Natural killer cell (primary cell): ENCODE measurements around the gene ENDOV. TPM values are rescaled to one million over a fixed set of nuclear protein-coding genes. Genes with fewer than 3 reads are reported as not detected.

Experiments
- ATAC-seq, 3 donors: fragments of 150-1000 bp in 2 of 3; fragments of 200-7000 bp in 1 of 3; cut with Tn5 transposase; 1 replicate in 1 of 3; 2 replicates in 2 of 3; pipeline ENCODE4 v1.10.0; 2021; ENCODE audit warnings: mild to moderate bottlenecking in 2 of 3, moderate library complexity in 2 of 3
- DNase-seq, 2 donors: peaks; one replicate each; pipeline versions ENCODE4 v3.0.0 to v3.0.0-alpha.2; 2013 to 2021; ENCODE audit warnings: mixed read lengths in 1 of 2
- H3K27ac ChIP-seq: one replicate; pipeline ENCODE4 v1.5.1; 2013; ENCODE audit warnings: mild to moderate bottlenecking, low read length
- H3K27me3 ChIP-seq: one replicate; pipeline ENCODE4 v1.6.1; 2013; ENCODE audit warnings: low read length; ENCODE audit not compliant: control insufficient read depth, insufficient read depth
- H3K36me3 ChIP-seq: one replicate; pipeline ENCODE4 v1.6.1; 2013; ENCODE audit warnings: low read length; ENCODE audit not compliant: control insufficient read depth, insufficient read depth
- H3K4me1 ChIP-seq: one replicate; pipeline ENCODE4 v1.6.1; 2013; ENCODE audit warnings: low read length; ENCODE audit not compliant: control insufficient read depth, insufficient read depth
- H3K4me3 ChIP-seq: one replicate; pipeline ENCODE4 v1.5.1; 2013; ENCODE audit warnings: low read length
- H3K9me3 ChIP-seq: one replicate; pipeline ENCODE4 v1.6.1; 2013; ENCODE audit warnings: low read length; ENCODE audit not compliant: control insufficient read depth, insufficient read depth
- H3K27ac Mint-ChIP-seq, 2 donors: one replicate each; pipeline ENCODE4 v1.8.0; 2022; ENCODE audit warnings: mild to moderate bottlenecking in 2 of 2, mixed read lengths in 2 of 2, moderate library complexity in 1 of 2
- H3K27me3 Mint-ChIP-seq, 2 donors: one replicate each; pipeline ENCODE4 v1.8.0; 2022; ENCODE audit warnings: low read depth in 2 of 2, mixed read lengths in 2 of 2
- H3K36me3 Mint-ChIP-seq: one replicate; pipeline ENCODE4 v1.8.0; 2022; ENCODE audit warnings: mixed read lengths
- H3K4me1 Mint-ChIP-seq, 2 donors: one replicate each; pipeline ENCODE4 v1.8.0; 2022; ENCODE audit warnings: mixed read lengths in 2 of 2
- H3K4me3 Mint-ChIP-seq: one replicate; pipeline ENCODE4 v1.8.0; 2022; ENCODE audit warnings: mild to moderate bottlenecking, moderate library complexity, mixed read lengths
- H3K9me3 Mint-ChIP-seq, 2 donors: one replicate each; pipeline ENCODE4 v1.8.0; 2022; ENCODE audit warnings: mixed read lengths in 2 of 2
- WGBS: methylation state at CpG from one replicate; pipeline ENCODE4 v1.1.7; 2013; ENCODE audit warnings: missing lambda C conversion rate; ENCODE audit not compliant: insufficient coverage; 5-methylcytosine and 5-hydroxymethylcytosine counted together
- intact Hi-C: fragments of 100-400 bp; cut with micrococcal nuclease; formaldehyde crosslinking; loops from one replicate; pipeline ENCODE4 v1.14.2; 2022
- total RNA-seq, 4 donors: library from RNA; stranded (reverse); fragments of 120-200 nt in 1 of 4; gene quantifications; one replicate each; pipeline versions ENCODE4 v1.2.3 to v1.2.4, GENCODE V29; 2013 to 2022
- TF ChIP-seq, protein P1 (sequence below): fragments of 200-600 bp; IDR thresholded peaks from one replicate; pipeline ENCODE4 v1.8.0; 2022; ENCODE audit warnings: antibody characterized with exemption

Gene ENDOV
- total RNA-seq, 3 donors from 2014 or later (not counting 1 experiment from before 2014, with no cell fraction given): 17.7 to 24.9 (median 18.8) TPM

- TF ChIP-seq, protein P1, sequence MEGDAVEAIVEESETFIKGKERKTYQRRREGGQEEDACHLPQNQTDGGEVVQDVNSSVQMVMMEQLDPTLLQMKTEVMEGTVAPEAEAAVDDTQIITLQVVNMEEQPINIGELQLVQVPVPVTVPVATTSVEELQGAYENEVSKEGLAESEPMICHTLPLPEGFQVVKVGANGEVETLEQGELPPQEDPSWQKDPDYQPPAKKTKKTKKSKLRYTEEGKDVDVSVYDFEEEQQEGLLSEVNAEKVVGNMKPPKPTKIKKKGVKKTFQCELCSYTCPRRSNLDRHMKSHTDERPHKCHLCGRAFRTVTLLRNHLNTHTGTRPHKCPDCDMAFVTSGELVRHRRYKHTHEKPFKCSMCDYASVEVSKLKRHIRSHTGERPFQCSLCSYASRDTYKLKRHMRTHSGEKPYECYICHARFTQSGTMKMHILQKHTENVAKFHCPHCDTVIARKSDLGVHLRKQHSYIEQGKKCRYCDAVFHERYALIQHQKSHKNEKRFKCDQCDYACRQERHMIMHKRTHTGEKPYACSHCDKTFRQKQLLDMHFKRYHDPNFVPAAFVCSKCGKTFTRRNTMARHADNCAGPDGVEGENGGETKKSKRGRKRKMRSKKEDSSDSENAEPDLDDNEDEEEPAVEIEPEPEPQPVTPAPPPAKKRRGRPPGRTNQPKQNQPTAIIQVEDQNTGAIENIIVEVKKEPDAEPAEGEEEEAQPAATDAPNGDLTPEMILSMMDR: no peak
- Histone ChIP-seq H3K36me3 (no peaks in the 10 kb centered on the region), H3K9me3 (no peaks in the 10 kb centered on the region), H3K4me3 (no peak overlapping the region), H3K27ac (no peak overlapping the region), H3K4me1 (no peaks in the 10 kb centered on the region), H3K27me3 (no peaks in the 10 kb centered on the region)
- no peaks in the 10 kb centered on the region for H3K4me1 Mint-ChIP-seq
- no peak overlapping the region for H3K4me3 Mint-ChIP-seq
- intact Hi-C loops: no loop called here
- no peak overlapping the region for H3K27ac Mint-ChIP-seq
- no peaks in the 10 kb centered on the region for H3K36me3 Mint-ChIP-seq
- no peak for ATAC-seq
- 77% methylated on average over 12 of the region's 12 CpGs for WGBS
- H3K9me3 Mint-ChIP-seq: no peaks in the 10 kb centered on the region
- H3K27me3 Mint-ChIP-seq: no peaks in the 10 kb centered on the region
- no peak for DNase-seq
These were observed 19.1 kb downstream of the ENDOV start for GRCh38 chr17:80433916-80434666.

DNA sequence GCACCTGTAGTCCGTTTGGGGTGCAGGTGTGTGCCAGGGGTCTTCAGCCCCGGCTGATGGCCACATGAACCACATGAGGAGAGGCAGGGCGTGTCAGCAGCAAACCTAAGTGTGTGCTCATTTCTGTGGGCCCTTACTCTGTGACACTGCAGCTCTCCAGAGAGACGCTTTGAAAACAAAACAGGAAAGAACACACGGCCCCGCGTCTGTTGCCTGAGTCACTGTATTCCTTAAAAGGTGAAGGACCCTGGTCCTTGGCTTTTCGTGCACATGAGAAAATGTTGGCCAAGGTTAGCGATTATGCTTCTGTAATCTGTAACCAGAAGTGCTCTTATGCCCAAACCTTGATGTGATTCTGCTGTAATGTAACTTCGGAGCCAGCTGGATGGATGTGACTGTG lies 22.6 kb downstream of the ENDOV start:
- no peaks in the 10 kb centered on the region for H3K36me3 Mint-ChIP-seq
- Histone ChIP-seq H3K9me3 (no peaks in the 10 kb centered on the region), H3K36me3 (no peaks in the 10 kb centered on the region), H3K4me3 (no peak overlapping the region), H3K4me1 (no peaks in the 10 kb centered on the region), H3K27ac (no peak overlapping the region), H3K27me3 (no peaks in the 10 kb centered on the region)
- TF ChIP-seq, protein P1: no peak
- H3K4me1 Mint-ChIP-seq: no peaks in the 10 kb centered on the region
- no peak overlapping the region for H3K4me3 Mint-ChIP-seq
- intact Hi-C loops: no loop called here
- no peaks in the 10 kb centered on the region for H3K9me3 Mint-ChIP-seq
- no peaks in the 10 kb centered on the region for H3K27me3 Mint-ChIP-seq
- H3K27ac Mint-ChIP-seq: no peak overlapping the region
- DNase-seq: no peak
- WGBS: 79% methylated on average over 10 of the region's 10 CpGs
- no peak for ATAC-seq

- intact Hi-C loops: no loop called here
- WGBS: 91% methylated on average over 5 of the region's 5 CpGs
These were observed 23.8 kb downstream of the ENDOV start for GRCh38 chr17:80438806-80439205.

More at GRCh38 chr17:80438806-80439205, 23.8 kb downstream of the ENDOV start:
- TF ChIP-seq, protein P1: no peak
- no peak overlapping the region for H3K4me3 ChIP-seq
- Mint-ChIP-seq H3K36me3 (no peaks in the 10 kb centered on the region), H3K9me3 (no peaks in the 10 kb centered on the region), H3K27ac (no peak overlapping the region), H3K27me3 (no peaks in the 10 kb centered on the region), H3K4me1 (no peaks in the 10 kb centered on the region), H3K4me3 (no peak overlapping the region)
- ATAC-seq (no peak), DNase-seq (no peak)
- H3K4me1 ChIP-seq: no peaks in the 10 kb centered on the region
- H3K27me3 ChIP-seq: no peaks in the 10 kb centered on the region
- no peak overlapping the region for H3K27ac ChIP-seq
- no peaks in the 10 kb centered on the region for H3K9me3 ChIP-seq
- H3K36me3 ChIP-seq: no peaks in the 10 kb centered on the region
